ENCODE data around the gene IFI30.
"Not testable (repeated sequence)": the region's sequence is repeated elsewhere in the genome, so short reads cannot be mapped to it uniquely, and the experiment has no call there.

IFI30 gene

GRCh38 chr19:18202778-18203407 is 29.3 kb downstream of the IFI30 start:
- DNase-seq (ENCODE audit: low read depth in 2 of 2), result no peak

GRCh38 chr19:18203408-18203862 is 29.8 kb downstream of the IFI30 start:
- no peak for DNase-seq (ENCODE audit: low read depth in 2 of 2)

GRCh38 chr19:18203863-18204393 is 30.3 kb downstream of the IFI30 start, which contains the start of gene RAB3A:
Gene RAB3A, minus strand, starts transcription at chr19:18204042. Its CDS starts 1,302 bp downstream, at chr19:18202740.
- peak; percentile 100 for DNase-seq (ENCODE audit: low read depth in 2 of 2)

GRCh38 chr19:18204394-18205199 is 31.0 kb downstream of the IFI30 start:
- no peak for DNase-seq (ENCODE audit: low read depth in 2 of 2)

GRCh38 chr19:18205200-18205892 is 31.7 kb downstream of the IFI30 start:
- DNase-seq (ENCODE audit: low read depth in 2 of 2), result no peak

- no peak for DNase-seq (ENCODE audit: low read depth in 2 of 2)
Observed at GRCh38 chr19:18206018-18206417, 32.4 kb downstream of the IFI30 start.

GRCh38 chr19:18208098-18208951 is 34.7 kb downstream of the IFI30 start:
- peak in 1 of 2 experiments; percentile 45 for DNase-seq (ENCODE audit: low read depth in 2 of 2)

- DNase-seq (ENCODE audit: low read depth in 2 of 2), result not testable (repeated sequence)
Observed at GRCh38 chr19:18209912-18210311, 36.3 kb downstream of the IFI30 start.

GRCh38 chr19:18211683-18212082 is 38.1 kb downstream of the IFI30 start:
- no peak for DNase-seq (ENCODE audit: low read depth in 2 of 2)

GRCh38 chr19:18214779-18215433 is 41.3 kb downstream of the IFI30 start:
- no peak for DNase-seq (ENCODE audit: low read depth in 2 of 2)

GRCh38 chr19:18216789-18217188 is 43.2 kb downstream of the IFI30 start:
- DNase-seq (ENCODE audit: low read depth in 2 of 2), result no peak

- no peak for DNase-seq (ENCODE audit: low read depth in 2 of 2)
Observed at GRCh38 chr19:18218159-18218558, 44.5 kb downstream of the IFI30 start.

GRCh38 chr19:18218600-18218999 is 45.0 kb downstream of the IFI30 start:
- no peak for DNase-seq (ENCODE audit: low read depth in 2 of 2)

- DNase-seq (ENCODE audit: low read depth in 2 of 2), result no peak
Observed at GRCh38 chr19:18219911-18220631, 46.5 kb downstream of the IFI30 start.

- no peak for DNase-seq (ENCODE audit: low read depth in 2 of 2)
Observed at GRCh38 chr19:18220632-18221275, 47.1 kb downstream of the IFI30 start.

GRCh38 chr19:18221815-18222725 is 48.5 kb downstream of the IFI30 start:
- no peak for DNase-seq (ENCODE audit: low read depth in 2 of 2)

GRCh38 chr19:18223860-18224524 is 50.4 kb downstream of the IFI30 start:
- DNase-seq (ENCODE audit: low read depth in 2 of 2), result no peak

Data from fibroblast of skin of left biceps (primary cell).